ENCODE data around the gene MTHFD2L.

GRCh38 chr4:74327762-74328161 lies 169.8 kb downstream of the MTHFD2L start:
- TF ChIP-seq POLR2AphosphoS5 (IDR thresholded peaks at IDR 0.05; ENCODE audit: low read depth, low read length) (no peak), POLR2A (IDR thresholded peaks at IDR 0.05; ENCODE audit: low read depth, low read length) (no peak), TAF1 (IDR thresholded peaks at IDR 0.05; ENCODE audit: borderline replicate concordance, low read depth, low read length) (no peak)

Data from GM12892 (cell line).